HG03060 (cell line): ENCODE measurements around the gene NDUFB10.

Experiments
- ATAC-seq: cut with Tn5 transposase; IDR thresholded peaks from one replicate; pipeline ENCODE4 v1.9.1; 2021; ENCODE audit warnings: low read depth, moderate number of reproducible peaks; ENCODE audit not compliant: unreplicated experiment

The NDUFB10 gene

DNA sequence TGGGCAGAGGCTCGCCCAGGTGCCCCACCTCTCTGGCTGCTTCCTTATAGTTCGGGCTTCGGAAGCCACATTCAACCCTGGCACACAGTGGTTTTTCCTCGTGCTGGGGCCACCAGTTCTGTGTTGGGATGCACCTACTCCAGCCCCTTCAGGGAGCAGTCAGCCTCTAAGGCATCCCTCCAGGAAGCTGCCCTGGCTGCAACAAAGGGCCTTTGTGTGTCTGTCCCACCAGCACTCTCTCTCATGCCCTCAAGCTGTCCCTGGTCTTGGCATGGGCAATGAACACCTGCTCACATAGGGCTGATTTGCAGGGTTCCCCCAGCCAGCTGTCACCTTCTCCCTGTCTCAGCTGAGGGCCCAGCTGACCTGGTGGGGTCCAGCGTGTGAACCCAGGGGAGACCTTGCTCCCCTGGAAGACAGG is 22.7 kb downstream of the NDUFB10 start:
- ATAC-seq, result no peak

DNA sequence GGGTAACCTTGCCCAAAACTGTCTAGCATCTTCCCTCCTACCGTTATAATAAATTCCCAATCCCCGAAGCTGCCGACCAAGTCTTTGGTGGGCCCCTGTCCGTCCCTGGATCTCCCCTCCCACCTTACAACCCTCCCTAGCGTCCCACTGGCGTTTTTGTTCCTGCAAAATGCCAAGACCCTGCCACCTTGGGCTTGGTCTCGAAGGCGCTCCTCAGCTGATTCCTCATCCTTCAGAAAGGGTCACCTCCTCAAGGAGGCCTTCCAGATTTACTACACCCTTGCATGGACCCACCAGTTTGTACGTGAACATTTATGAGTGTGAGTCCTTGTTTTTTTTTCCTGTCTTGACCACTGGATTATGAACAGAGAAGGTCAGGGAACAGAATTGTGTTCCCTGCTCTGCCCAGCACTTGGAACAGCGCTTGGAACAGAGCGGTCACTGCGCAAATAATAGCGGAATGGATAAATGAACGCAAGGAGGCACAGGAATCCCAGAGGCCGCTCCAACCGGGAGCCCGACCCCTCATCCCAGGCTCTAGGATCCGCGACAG is 23.7 kb downstream of the NDUFB10 start:
- ATAC-seq, result no peak

DNA sequence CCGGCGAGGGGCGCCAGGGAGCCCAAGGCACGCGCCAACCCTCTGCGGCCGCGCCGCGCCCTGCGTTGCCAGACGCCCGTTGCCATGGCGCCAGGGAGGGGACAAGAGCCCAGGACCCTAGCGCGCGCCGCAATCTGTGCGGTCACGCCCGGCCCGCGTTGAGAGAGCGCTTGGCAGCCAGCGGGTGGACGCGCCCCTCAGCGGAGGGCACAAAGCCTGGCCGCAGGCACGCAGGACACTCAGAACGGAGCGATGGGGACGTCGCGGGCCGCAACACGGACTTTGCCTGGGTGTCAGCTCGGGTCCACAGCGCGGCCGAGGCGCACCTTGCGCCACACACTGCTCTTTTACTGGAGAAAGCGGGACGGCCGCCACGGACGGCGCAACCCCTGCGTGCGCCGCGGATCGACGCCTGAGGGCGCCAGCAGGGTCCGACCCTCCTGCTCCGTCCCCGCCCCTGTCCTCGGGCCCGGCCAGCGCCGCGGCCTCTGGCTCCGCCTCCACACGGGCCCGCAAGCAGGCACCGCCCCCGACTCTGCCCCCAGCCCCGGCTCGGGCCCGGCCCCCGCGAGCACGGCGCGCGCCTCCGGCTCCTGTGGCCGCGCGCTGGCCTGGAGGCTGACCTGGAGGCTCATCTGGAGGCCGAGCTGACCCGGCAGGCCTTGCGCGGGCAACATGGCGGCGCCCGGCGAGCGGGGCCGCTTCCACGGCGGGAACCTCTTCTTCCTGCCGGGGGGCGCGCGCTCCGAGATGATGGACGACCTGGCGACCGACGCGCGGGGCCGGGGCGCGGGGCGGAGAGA is 24.4 kb downstream of the NDUFB10 start, which contains the start of gene GFER:
Gene GFER (plus strand): TSS at position 650 of the 803 bp plus-strand sequence. CDS start 26 bp downstream, at position 676.
- ATAC-seq, result no peak

DNA sequence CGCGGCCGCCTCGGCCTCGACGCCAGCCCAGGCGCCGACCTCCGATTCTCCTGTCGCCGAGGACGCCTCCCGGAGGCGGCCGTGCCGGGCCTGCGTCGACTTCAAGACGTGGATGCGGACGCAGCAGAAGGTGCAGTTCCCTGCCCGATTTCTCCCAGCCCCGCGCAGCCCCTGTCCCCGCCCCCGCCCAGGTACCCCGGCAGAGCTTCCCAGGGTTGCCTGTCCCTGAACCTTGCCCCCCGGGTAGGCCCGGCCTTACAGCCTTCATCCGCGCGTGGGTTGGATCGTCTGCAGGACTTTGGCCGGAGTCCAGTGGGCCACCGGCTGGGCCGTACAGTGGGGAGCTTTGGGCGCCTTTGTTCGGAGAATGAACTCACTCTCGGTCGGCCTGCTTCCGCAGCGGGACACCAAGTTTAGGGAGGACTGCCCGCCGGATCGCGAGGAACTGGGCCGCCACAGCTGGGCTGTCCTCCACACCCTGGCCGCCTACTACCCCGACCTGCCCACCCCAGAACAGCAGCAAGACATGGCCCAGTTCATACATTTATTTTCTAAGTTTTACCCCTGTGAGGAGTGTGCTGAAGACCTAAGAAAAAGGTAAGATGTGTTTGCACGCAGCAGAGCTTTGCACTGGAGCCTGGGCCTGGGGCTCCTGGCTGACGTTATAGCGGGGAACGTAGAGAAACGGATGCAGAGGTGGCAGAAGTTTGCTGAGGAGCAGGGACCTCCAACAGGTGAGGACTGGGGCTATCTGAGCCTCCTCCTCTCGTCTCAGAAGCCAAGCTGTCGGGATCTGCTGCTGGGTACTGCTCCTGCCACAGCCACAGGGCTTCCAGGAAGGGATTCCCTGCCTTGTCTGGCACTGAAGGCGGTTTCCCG is 25.2 kb downstream of the NDUFB10 start:
- ATAC-seq, result no peak

DNA sequence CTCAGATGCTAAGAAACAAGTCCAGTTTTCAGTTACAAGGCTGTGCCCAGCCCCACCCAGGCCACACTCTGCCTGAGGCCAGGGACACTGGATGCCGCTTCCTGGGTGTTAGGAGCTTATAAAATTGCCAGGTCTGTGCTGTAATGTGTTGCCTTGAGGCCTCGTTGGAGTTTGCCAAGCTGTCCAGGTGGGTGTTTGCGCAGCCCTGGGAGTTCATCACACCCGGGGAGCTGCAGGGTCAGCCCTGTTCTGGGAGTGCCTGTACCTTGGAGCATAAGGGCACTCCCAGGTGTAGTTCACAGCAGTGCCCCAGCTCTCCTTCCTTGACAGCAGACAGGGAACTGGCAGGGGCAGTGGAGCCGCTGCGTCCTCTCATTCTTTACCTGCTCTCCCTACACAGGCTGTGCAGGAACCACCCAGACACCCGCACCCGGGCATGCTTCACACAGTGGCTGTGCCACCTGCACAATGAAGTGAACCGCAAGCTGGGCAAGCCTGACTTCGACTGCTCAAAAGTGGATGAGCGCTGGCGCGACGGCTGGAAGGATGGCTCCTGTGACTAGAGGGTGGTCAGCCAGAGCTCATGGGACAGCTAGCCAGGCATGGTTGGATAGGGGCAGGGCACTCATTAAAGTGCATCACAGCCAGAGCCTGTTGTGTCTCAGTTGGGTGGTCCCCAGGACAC is 26.3 kb downstream of the NDUFB10 start:
- ATAC-seq, result no peak

DNA sequence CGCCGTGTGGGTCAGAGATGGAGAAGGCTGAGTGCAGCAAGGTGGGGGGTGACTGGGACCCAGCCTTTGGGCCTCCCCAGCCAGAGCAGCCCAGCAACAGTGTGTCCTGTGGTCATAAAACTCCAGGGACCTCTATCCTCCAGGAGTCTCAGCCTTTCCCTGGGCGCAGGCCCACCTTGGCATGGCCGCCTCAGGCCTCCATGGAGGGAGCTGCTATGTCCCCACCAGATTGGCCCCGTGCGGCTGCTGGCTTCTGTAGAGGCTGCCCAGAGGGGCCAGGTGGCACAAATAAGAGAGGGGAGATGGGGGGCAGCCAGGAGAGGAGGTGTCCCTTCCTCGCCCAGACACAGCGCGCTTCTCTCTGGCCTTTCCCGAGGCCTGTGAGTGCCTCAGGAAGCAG is 27.9 kb downstream of the NDUFB10 start:
- ATAC-seq, result no peak

DNA sequence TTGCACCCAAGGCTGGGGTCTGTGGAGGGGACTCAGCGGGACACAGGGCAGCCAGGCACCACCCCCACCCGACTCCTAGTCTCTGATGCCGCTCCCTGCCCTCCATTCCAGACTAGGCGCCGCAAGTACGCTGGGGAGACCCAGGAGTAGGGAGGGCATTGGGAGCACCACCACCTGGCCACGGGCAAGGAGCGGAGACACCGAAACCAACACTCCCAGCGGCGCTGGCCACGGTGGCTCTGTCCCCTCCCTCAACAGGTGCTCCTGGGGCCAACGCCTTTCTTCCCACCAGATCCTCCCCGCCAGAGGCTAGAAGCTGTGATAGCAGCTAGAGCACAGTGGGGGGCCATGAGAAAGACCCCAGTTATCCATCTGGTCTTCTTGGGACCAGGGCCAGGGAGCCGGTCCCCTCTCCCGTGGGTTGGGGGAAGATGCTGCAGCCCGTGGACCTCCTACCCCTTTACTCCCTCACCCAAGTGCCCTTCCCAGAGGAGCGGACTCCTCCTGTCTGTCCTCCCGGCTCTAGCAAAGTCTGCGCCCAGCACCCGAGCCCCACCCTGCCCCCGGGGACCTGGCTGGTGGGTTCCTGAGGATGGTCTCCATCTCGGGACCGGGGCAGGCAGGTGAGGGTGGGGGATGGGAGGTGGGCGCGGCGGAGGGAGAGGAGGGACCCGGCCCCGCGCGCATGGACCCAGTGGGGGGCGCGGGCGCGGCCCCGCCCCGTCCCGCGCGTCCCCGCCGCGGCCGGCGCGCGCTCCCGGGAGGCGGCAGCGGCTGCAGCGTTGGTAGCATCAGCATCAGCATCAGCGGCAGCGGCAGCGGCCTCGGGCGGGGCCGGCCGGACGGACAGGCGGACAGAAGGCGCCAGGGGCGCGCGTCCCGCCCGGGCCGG is 30.1 kb downstream of the NDUFB10 start, which contains the start of gene SYNGR3:
Gene SYNGR3 (plus strand): TSS at position 762 of the 892 bp plus-strand sequence. CDS start 133 bp downstream, outside the sequence.
- ATAC-seq, result no peak

DNA sequence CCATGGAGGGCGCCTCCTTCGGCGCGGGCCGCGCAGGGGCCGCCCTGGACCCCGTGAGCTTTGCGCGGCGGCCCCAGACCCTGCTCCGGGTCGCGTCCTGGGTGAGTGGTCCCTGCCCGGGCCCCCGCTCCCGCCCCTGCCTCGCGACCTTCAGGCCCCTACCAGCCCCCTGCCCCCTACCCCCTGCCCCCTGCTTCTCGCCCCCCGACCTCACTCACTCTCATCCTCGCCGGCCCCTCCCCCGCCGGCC is 30.7 kb downstream of the NDUFB10 start:
- ATAC-seq, result no peak

DNA sequence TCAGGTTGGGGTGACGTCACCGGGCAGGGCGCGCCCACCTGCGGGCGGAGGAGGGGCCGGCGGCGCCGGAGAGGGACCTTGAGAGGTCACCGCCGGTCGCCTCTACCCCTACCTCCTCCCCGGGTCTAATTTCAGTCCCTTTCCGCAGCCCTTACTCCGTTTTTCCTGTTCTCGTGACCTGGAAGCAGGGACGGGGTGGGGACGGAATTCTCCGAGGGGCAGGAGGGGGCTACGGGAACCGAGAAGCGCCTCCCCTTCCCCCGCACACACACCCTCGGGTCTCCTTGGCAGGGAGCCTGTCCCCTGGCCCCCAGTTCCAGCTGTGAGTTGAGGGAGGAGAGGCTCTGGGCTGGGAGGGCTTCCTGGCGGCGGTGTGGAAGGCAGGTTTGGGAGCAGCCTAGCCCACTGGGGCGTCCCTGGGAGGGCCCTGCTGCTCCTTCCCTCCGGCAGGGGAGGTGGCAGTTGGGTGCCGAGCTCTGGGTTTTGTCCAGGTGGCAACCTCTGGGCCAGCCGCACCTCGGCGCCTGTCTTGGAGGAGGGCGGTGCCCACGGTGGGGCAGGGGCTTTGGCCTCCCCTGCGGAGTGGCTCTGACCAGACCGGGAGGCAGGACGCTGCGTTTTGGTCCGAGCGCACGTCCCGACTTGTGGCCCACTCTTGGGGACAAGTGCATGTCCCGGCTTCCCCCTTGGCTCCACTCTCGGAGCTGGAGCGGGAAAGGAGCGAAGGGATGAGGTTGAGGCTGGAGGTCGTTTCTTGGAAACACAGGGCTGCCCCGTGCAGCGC is 31.2 kb downstream of the NDUFB10 start:
- ATAC-seq, result no peak

DNA sequence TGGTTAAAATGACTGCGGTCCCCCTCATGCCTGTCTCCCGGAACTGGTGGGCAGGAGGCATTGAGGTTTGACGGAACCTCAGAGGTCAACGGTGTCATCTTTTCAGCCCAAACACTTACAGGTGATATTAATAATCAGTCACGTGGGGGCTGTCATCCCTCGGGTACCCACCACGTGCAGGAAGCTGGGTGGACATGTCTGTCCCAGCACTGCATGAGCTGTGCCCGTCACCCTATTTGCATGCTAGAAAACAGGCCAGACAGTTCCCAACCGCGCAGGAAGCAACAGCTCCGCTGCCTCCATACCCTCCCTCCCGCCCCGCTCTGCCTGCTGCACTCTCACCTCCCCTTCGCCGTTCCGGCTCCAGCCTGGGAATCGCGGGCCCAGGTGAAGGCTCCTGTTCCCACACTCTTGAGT is 31.8 kb downstream of the NDUFB10 start:
- ATAC-seq, result peak; percentile 44

DNA sequence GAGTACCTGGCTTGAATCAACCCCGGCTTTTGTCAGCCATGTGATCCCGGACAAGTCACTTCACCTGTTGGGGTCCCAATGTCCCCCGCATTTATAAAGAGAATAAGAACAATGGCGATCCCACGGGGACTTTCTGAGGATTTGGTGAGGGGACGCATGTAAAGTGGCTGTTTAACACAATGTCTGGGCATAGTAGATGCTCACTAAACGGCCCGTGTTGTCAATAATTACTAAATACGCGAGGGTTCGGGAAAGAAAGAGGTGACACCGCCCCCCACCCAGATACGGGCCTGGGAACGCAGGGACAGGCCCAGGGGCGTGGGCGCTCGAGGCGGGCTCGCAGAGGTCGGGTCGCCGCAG is 32.2 kb downstream of the NDUFB10 start:
- no peak for ATAC-seq

DNA sequence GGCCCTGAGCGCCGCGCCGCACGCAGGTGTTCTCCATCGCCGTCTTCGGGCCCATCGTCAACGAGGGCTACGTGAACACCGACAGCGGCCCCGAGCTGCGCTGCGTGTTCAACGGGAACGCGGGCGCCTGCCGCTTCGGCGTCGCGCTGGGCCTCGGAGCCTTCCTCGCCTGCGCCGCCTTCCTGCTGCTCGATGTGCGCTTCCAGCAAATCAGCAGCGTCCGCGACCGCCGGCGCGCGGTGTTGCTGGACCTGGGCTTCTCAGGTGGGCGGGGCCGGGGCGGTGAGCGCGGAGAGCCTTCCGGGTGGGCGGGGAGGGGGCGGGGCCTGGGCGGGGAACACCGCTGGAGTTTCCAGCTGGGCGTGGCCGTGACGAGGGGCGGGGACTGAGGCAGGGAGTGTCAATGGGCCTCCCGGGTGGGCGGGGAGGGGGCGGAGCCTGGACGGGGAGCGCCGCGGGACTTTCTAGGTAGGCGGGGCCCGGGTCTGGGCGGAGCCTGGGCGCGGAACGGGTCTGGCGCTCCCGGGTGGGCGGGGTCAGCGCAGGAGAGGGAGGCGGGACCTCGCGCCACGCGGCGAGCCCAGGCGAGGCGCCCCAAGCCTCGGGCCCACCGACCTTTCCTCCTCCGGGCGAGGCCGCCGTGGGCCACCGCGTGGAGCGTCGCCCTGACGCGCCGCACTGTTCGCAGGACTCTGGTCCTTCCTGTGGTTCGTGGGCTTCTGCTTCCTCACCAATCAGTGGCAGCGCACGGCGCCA is 32.8 kb downstream of the NDUFB10 start:
- no peak for ATAC-seq

DNA sequence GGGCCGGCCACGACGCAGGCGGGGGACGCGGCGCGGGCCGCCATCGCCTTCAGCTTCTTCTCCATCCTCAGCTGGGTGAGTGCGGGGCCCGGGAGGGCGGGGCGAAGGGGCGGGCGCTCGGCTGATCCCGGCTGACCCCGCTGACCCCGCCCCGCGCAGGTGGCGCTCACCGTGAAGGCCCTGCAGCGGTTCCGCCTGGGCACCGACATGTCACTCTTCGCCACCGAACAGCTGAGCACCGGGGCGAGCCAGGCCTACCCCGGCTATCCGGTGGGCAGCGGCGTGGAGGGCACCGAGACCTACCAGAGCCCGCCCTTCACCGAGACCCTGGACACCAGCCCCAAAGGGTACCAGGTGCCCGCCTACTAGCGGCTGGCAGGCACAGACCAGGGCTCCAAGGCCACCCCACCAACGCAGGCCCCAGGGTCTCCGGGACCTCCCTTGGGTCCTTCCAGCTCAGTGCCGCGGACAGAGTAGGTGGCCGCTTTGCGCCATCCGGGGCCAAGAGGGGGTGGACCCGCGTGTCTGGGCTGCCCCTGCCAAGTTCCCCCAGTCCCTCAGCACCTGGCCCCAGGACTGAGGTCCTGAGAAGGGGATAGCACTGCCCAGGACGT is 33.5 kb downstream of the NDUFB10 start:
- ATAC-seq, result no peak

DNA sequence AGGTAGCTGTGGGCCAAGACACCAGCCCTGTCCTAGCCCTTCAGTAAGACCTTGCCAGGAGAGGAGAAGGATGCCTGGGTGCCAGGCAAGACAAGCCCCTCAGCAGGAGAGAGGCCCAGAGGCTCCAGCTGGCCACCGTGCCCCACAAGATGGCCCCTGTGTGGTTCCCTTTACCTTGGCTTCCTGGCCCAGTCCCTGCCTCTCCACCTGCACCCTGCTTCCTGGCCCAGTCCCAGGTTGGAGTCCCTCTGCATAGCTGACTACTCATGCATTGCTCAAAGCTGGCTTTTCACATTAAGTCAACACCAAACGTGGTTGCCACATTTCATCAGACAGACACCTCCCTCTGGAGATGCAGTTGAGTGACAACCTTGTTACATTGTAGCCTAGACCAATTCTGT is 34.4 kb downstream of the NDUFB10 start:
- ATAC-seq, result no peak

DNA sequence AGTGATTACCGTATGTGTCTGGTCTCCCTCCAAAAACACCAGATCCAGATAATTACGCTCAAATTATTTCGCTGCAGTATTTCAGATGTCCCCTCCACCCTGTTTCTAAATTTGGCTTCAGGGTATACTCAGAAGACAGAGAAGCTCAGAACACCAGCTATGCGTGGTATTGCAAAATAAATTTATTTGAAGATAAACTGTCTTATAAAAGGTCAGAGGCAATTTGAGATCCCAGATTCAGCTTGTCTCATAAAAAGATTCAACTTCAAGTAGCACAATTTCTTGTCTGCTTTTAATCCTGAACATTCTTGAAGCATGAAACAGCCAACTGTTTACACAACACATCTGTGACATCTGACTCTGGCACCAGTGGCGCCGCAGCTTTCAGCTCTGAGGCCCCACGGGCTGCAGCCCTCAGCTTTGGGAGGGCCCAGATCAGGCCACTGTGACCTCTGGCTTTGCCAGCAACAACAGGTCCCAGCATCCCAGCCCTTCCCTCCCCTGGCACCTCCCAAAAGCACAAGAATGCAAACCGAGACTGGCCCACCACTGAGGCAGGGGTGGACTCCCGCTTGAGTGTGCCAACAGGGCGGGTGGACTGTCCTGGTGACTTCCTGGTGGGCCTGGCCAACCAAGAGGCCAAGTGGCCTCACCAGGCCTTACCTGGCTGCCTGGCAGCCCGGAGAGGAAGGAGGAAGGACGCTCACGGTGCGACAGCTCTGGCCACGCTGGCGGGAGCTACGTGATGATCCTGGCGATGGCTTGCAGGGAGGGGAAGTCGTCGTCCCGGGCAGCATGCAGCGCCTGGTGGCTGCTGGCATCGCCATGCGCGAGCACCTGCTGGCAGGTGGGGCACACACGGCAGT is 38.4 kb downstream of the NDUFB10 start:
- no peak for ATAC-seq

DNA sequence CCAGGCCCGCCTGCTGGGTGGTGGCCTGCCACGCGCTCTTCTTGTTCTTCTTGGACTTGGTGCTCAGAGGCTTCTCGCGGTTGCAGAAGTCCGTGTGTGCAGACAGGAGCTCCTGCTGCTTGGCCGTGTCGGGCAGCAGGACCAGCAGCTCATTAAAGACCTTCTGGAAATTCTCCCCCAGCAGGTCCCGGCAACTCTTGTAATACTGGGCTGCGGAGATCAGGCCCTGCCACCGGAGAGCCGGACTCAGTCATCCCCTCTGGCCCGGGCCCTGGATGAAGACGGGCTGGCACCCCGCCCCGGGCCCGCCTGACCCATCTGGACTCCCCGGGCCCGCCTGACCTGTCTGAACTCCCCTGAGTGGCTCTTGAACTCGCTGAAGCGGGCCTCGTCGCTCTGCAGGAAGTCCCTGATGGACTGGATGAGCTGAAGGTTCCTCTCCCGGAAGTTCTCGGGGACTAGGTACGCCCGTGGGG is 39.1 kb downstream of the NDUFB10 start:
- no peak for ATAC-seq
